Inflammatory macrophage treated with lipopolysaccharide for 1 hour (primary cell): ENCODE results near the gene OTUD5.
"Not testable (repeated sequence)": the region's sequence is repeated elsewhere in the genome, so short reads cannot be mapped to it uniquely, and the experiment has no call there.

ENCODE experiments used
- DNase-seq, 2 donors: peaks; one replicate each; pipeline ENCODE4 v3.0.0-alpha.2; 2020 to 2022

The OTUD5 gene

GRCh38 chrX:48910926-48911411 lies 46.4 kb downstream of the OTUD5 start:
- peak; percentile 22 to 47 for DNase-seq

- DNase-seq, result no peak
These were observed 47.6 kb downstream of the OTUD5 start for GRCh38 chrX:48909703-48910294.

GRCh38 chrX:48908600-48908999 lies 48.8 kb downstream of the OTUD5 start:
- no peak for DNase-seq

GRCh38 chrX:48905090-48905790 lies 52.2 kb downstream of the OTUD5 start:
- no peak for DNase-seq

GRCh38 chrX:48904626-48905025 lies 52.8 kb downstream of the OTUD5 start:
- no peak for DNase-seq

GRCh38 chrX:48904180-48904579 lies 53.2 kb downstream of the OTUD5 start:
- no peak for DNase-seq

GRCh38 chrX:48903290-48903689 lies 54.1 kb downstream of the OTUD5 start:
- DNase-seq, result no peak

GRCh38 chrX:48902776-48903175 lies 54.6 kb downstream of the OTUD5 start:
- DNase-seq, result no peak

GRCh38 chrX:48902135-48902534 lies 55.3 kb downstream of the OTUD5 start:
- no peak for DNase-seq

- no peak for DNase-seq
These were observed 56.3 kb downstream of the OTUD5 start for GRCh38 chrX:48901069-48901468.

- DNase-seq, result no peak
These were observed 58.4 kb downstream of the OTUD5 start for GRCh38 chrX:48899078-48899410.

GRCh38 chrX:48897625-48898306 lies 59.6 kb downstream of the OTUD5 start, which contains the start of the genes PQBP1 and TIMM17B:
Gene PQBP1, plus strand, starts transcription at chrX:48897930. Its CDS starts 580 bp downstream, at chrX:48898510.
Gene TIMM17B, minus strand, starts transcription at chrX:48897768. Its CDS starts 19 bp downstream, at chrX:48897749.
- peak; percentile 85 to 92 for DNase-seq

GRCh38 chrX:48897157-48897624 lies 60.2 kb downstream of the OTUD5 start:
- peak; percentile 74 to 75 for DNase-seq

GRCh38 chrX:48896611-48897011 lies 60.8 kb downstream of the OTUD5 start:
- DNase-seq, result no peak

GRCh38 chrX:48894891-48895290 lies 62.5 kb downstream of the OTUD5 start:
- DNase-seq, result no peak

GRCh38 chrX:48893556-48894348 lies 63.7 kb downstream of the OTUD5 start:
- DNase-seq, result no peak

- DNase-seq, result no peak
These were observed 64.5 kb downstream of the OTUD5 start for GRCh38 chrX:48892896-48893295.

GRCh38 chrX:48891402-48892288 lies 65.8 kb downstream of the OTUD5 start:
- peak; percentile 76 to 80 for DNase-seq

- no peak for DNase-seq
These were observed 66.4 kb downstream of the OTUD5 start for GRCh38 chrX:48890934-48891401.

- DNase-seq, result no peak
These were observed 67.0 kb downstream of the OTUD5 start for GRCh38 chrX:48890296-48890925.

- not testable (repeated sequence) for DNase-seq
These were observed 70.8 kb downstream of the OTUD5 start for GRCh38 chrX:48886586-48886985.
